Measurements from ENCODE around the gene CNTRL.
"Not testable (repeated sequence)": the region's sequence is repeated elsewhere in the genome, so short reads cannot be mapped to it uniquely, and the experiment has no call there.

The CNTRL gene

GRCh38 chr9:121073038-121073437 is 1.7 kb upstream of the CNTRL start:
- DNase-seq: no peak

DNA sequence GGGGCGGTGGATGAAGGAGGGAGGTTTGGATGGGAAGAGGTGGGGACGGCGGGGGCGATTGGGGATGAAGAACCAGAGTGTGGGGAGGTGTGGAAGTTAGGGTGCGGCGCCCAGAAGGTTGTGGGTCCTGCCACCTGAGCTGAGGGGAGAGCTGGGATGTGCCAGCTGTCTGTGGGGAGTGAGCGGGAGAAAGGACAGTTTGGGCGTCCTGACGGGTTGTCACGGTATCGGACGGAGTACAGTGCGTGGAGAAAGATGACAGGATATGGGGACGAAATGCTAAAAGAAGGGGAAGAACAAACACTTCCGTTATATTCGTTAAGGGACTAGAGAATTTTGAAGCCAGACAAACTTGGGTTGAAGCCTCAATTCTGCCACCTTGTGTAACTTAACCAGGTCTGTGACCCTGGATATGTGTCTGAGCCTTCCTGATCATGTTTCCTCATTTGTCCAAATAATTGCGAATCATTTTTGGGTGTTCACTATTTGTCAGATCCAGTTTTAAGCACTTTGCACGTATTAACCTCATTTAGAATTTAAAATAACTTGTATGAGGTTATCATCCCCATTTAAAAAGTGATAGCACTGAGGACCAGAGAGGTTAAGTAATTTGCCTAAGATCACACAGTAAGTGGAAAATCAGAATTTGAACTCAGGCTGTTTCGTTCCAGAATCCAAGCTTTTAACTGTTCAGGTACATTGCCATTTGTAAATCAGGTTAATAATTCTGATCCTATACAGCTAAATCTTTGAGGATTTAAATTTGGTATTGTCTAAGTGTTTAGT is 689 bp downstream of the CNTRL start:
- no peak for DNase-seq

DNA sequence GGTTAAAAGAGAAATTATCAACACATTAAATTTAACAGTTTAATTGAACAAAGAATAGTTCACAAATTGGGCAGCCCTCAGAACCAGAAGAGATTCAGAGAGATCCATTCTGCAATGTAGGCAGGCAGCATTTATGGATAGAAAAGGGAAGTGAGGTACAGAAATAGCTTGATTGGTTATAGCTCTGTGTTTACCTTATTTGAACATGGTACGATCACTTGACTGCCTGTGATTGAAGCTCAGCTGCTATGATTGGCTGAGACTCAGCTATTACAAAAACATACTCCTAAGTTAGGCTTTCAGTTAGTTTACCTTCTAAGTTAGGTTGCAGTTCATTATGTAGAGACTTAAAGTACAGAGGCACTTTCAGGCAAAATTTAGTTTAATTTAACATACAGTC is 7.3 kb downstream of the CNTRL start:
- no peak for DNase-seq

DNA sequence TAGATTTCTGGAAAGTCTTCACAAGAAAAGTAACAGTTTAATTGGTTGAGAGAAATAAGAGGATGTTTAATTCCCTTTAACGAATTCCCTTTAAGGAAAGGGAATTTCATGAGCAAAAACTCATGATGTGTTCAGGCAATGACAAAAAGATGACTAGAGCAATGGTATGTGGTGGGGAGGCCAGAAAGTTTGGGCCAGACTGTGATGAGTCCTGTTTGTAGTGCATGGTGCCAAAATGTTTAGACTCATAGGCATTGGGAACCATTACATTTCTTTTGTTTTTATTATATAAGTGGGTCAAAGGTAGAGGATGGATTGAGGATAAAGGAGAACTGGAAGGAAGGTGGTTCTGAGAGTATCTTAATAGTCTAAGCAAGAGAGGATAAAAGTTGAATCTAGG is 10.9 kb downstream of the CNTRL start:
- DNase-seq: no peak

DNA sequence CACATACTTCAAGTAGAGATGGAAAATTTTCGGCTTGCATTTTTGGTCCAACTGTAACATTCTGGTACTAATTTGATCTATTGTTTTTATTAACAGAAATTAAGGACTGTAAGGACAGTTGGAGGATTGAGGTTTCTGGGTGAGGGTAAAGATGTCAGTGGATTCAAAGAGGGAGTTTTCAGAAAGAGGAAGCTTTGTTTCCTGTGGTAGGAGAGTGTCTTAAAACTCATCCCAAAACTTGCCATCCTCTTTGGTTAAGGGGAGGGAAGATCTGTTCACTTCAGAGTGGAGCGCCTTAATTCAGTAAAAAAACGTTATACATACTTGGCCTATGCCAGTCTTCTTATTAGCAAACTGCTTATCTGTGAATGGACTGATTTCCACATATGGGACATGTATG is 13.8 kb downstream of the CNTRL start:
- DNase-seq: no peak

GRCh38 chr9:121090743-121091142 is 16.0 kb downstream of the CNTRL start:
- not testable (repeated sequence) for DNase-seq

DNA sequence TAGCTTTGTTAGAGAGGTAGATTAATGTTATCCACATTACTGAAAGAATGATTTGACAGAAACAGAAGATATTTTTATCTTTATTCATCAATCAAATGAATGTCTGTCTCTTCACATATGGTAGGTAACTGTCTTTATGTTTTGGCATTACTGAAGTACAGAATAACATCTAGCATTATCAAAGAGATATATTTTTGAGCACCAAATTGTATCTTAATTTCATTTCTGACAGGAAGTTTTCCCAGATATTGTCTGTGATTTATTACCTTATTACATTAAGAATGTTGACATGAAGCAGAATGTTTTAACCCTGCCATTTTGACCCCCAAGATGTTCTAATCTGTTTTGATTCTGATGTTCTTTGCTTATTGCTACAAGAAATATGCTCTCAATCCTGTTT is 20.3 kb downstream of the CNTRL start:
- DNase-seq: no peak

GRCh38 chr9:121098567-121099198 is 23.9 kb downstream of the CNTRL start:
- no peak for DNase-seq

GRCh38 chr9:121104054-121104453 is 29.3 kb downstream of the CNTRL start:
- DNase-seq: not testable (repeated sequence)

- DNase-seq: no peak
These were observed 30.8 kb downstream of the CNTRL start for GRCh38 chr9:121105531-121105930.

DNA sequence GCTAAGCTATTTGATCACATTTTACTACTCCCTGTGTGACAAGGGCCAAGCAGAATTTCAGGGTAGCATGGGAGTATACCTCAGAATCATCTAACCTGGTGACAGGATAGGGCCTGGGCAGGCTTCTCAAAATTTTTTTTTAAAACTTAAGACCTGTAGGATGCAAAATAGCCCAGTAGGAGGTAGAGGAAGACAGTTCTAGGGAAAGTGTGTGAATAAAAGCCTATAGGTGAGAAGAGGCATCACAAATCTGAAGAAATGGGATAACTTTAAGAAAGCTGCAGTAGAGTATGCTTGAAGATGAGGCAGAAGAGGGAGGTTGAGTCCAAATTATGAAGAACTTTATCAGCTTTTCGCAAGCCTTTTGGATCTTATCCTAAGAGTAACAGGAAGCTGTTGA is 32.3 kb downstream of the CNTRL start:
- DNase-seq: no peak

DNA sequence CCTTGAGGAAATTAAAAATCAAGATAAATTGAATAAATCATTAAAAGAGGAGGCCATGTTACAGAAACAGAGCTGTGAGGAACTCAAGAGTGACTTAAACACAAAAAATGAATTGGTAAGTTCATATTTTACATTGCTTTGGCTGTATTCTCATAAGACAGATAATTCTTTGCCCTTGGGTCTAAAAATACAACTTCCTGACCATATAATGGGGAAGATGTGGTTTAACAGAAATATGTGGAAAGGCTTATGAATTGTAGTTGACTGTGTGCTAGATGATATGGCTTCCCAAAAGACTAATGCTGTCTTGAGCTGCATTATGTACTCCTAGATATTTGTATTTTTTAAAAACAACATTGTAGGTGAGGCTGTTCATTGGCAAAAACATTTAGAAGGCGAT is 33.1 kb downstream of the CNTRL start:
- no peak for DNase-seq

- no peak for DNase-seq
These were observed 40.7 kb downstream of the CNTRL start for GRCh38 chr9:121115466-121115865.

- DNase-seq: no peak
These were observed 43.5 kb downstream of the CNTRL start for GRCh38 chr9:121118266-121118665.

- DNase-seq: no peak
These were observed 45.6 kb downstream of the CNTRL start for GRCh38 chr9:121120386-121120785.

GRCh38 chr9:121121582-121122087 is 46.9 kb downstream of the CNTRL start:
- peak; percentile 89 for DNase-seq

- DNase-seq: no peak
These were observed 47.7 kb downstream of the CNTRL start for GRCh38 chr9:121122246-121123032.

- DNase-seq: no peak
These were observed 49.2 kb downstream of the CNTRL start for GRCh38 chr9:121123816-121124535.

- no peak for DNase-seq
These were observed 50.8 kb downstream of the CNTRL start for GRCh38 chr9:121125590-121125989.

DNA sequence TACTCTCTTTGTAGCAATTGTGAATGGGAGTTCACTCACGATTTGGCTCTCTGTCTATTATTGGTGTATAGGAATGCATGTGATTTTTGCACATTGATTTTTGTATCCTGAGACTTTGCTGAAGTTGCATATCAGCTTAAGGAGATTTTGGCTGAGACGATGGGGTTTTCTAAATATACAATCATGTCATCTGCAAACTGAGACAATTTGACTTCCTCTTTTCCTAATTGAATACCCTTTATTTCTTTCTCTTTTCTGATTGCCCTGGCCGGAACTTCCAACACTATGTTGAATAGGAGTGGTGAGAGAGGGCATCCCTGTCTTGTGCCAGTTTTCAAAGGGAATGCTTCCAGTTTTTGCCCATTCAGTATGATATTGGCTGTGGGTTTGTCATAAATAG is 54.6 kb downstream of the CNTRL start:
- not testable (repeated sequence) for DNase-seq

DNA sequence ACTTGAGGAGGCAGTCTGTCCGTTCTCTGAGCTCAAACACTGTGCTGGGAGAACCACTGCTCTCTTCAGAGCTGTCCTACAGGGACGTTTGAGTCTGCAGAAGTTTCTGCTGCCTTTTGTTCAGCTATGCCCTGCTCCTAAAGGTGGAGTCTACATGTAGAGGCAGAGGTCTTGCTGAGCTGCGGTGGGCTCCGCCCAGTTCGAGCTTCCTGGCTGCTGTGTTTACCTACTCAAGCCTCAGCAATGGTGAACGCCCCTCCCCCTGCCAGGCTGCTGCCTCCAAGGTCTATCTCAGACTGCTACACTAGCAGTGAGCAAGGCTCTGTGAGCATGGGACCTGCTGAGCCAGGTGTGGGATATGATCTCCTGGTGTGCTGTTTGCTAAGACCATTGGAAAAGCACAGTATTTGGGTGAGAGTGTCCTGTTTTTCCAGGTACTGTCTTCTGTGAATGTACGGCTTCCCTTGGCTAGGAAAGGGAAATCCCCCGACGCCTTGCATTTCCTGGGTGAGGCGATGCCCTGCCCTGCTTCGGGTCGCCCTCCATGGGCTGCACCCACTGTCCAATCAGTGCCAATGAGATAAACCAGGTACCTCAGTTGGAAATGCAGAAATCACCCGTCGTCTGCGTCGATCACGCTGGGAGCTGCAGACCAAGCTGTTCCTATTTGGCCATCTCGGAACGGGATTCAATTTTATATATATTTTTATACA is 58.5 kb downstream of the CNTRL start:
- no peak for DNase-seq

DNA sequence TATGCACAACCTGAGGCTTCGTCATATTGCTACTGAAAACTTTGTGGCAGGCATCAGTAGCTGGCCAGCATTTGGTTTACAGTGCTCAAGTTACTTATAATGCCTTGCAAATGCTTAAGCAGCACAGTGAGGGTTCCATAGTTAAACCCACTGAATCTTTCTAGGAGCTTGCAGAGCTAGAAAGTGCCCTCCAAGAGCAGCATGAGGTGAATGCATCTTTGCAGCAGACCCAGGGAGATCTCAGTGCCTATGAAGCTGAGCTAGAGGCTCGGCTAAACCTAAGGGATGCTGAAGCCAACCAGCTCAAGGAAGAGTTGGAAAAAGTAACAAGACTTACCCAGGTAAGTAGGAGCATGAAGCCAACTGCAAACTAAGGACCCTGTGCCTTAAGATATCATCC is 60.9 kb downstream of the CNTRL start:
- no peak for DNase-seq

Data from NCI-H2171 (cell line).